Measurements from ENCODE around the gene CCDC6. TPM values are rescaled to one million over a fixed set of nuclear protein-coding genes. Genes with fewer than 3 reads are reported as not detected.
"Not testable (repeated sequence)": the region's sequence is repeated elsewhere in the genome, so short reads cannot be mapped to it uniquely, and the experiment has no call there.

Gene CCDC6
- total RNA-seq, 2 experiments from 2014 or later: 9.5 to 25.4 TPM

DNA sequence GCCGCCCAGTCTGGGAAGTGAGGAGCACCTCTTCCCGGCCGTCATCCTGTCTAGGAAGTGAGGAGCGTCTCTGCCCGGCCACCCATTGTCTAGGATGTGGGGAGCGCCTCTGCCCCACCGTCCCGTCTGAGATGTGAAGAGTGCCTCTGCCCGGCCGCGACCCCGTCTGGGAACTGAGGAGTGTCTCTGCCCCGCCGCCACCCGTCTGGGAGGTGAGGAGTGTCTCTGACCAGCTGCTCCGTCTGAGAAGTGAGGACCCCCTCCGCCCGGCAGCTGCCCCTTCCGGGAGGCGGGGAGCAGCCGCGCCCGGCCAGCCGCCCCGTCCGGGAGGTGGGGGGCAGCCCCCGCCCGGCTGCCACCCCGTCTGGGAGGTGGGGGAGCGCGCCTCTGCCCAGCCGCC is 162.2 kb downstream of the CCDC6 start:
- H2AFZ ChIP-seq (ENCODE audit: low read length); DNase-seq (ENCODE audit: low spot score); H3K4me2 ChIP-seq (ENCODE audit: low read length); H3K4me1 ChIP-seq (ENCODE audit: insufficient read depth, low read length, poor library complexity, severe bottlenecking); H3K4me3 ChIP-seq (ENCODE audit: low read depth, low read length, poor library complexity, severe bottlenecking); H3K9me2 ChIP-seq (ENCODE audit: insufficient read depth, low read length); H4K20me1 ChIP-seq (ENCODE audit: insufficient read depth, low read length); CTCF ChIA-PET (ENCODE audit: unreplicated experiment); H3K9me3 ChIP-seq (ENCODE audit: low read length); POLR2A ChIA-PET; H3K79me2 ChIP-seq (ENCODE audit: insufficient read depth, low read depth, low read length); BruUV-seq (replicated peaks); intact Hi-C loops (cut with micrococcal nuclease; ENCODE audit: unreplicated experiment); H3K36me3 ChIP-seq (ENCODE audit: insufficient read depth, low read length); H3K27ac ChIP-seq (ENCODE audit: low read depth, low read length, poor library complexity, severe bottlenecking): not testable (repeated sequence)

DNA sequence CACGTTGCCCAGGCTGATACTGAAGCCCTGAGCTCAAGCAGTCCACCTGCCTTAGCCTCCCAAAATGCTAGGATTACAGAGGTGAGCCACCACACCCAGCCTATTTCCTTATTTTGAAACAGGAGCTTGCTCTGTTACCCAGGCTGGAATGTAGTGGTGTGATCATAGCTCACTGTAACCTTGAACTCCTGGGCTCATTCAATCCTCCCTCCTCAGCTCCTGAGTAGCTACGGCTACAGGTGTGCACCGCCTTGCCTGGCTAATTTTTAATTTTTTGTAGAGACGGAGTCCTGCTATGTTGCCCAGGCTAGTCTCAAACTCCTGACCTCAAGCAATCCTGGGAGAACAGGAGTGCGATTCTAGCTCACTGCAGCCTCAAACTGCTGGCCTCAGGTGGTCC is 164.8 kb downstream of the CCDC6 start:
- Histone ChIP-seq H3K79me2 (ENCODE audit: insufficient read depth, low read depth, low read length) (no peaks in the 10 kb centered on the region), H2AFZ (ENCODE audit: low read length) (no peak overlapping the region), H3K36me3 (ENCODE audit: insufficient read depth, low read length) (no peaks in the 10 kb centered on the region), H3K27ac (ENCODE audit: low read depth, low read length, poor library complexity, severe bottlenecking) (no peak overlapping the region), H4K20me1 (ENCODE audit: insufficient read depth, low read length) (no peaks in the 10 kb centered on the region), H3K4me3 (ENCODE audit: low read depth, low read length, poor library complexity, severe bottlenecking) (no peak overlapping the region), H3K4me1 (ENCODE audit: insufficient read depth, low read length, poor library complexity, severe bottlenecking) (no peaks in the 10 kb centered on the region), H3K4me2 (ENCODE audit: low read length) (no peak overlapping the region), H3K9me2 (ENCODE audit: insufficient read depth, low read length) (no peaks in the 10 kb centered on the region), H3K9me3 (ENCODE audit: low read length) (no peaks in the 10 kb centered on the region)
- no peak for TF ChIP-seq CTCF (conservative IDR thresholded peaks at IDR 0.05; ENCODE audit: low read length)
- intact Hi-C loops (cut with micrococcal nuclease; ENCODE audit: unreplicated experiment): no loop called here
- no TSS peak for BruUV-seq (replicated peaks)
- DNase-seq (ENCODE audit: low spot score): no peak
- ChIA-PET POLR2A (no interaction called here), CTCF (ENCODE audit: unreplicated experiment) (no interaction called here)

DNA sequence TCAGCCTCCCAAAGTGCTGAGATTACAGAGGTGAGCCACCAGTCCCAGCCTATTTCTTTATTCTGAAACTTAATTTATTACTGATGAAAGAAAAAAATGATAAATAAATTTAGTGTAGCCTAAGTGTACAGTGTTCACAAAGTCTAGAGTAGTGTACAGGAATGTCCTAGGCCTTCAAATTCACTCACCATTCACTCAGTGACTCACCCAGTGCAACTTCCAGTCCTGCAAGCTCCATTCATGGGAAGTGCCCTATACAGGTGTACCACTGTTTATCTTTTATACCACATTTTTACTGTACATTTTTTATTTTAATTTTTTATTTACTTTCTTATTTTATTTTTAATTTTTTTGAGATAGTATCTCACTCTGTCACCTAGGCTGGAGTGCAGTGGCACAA is 165.3 kb downstream of the CCDC6 start:
- no TSS peak for BruUV-seq (replicated peaks)
- no peaks in the 10 kb centered on the region for H3K9me2 ChIP-seq (ENCODE audit: insufficient read depth, low read length)
- H3K4me1 ChIP-seq (ENCODE audit: insufficient read depth, low read length, poor library complexity, severe bottlenecking): no peaks in the 10 kb centered on the region
- H2AFZ ChIP-seq (ENCODE audit: low read length): no peak overlapping the region
- no peak overlapping the region for H3K27ac ChIP-seq (ENCODE audit: low read depth, low read length, poor library complexity, severe bottlenecking)
- CTCF ChIA-PET (ENCODE audit: unreplicated experiment): no interaction called here
- no peak for TF ChIP-seq EZH2phosphoT487 (IDR thresholded peaks at IDR 0.05; ENCODE audit: borderline replicate concordance, low read depth, low read length)
- no peak for TF ChIP-seq CTCF (conservative IDR thresholded peaks at IDR 0.05; ENCODE audit: low read length)
- H3K9me3 ChIP-seq (ENCODE audit: low read length): no peaks in the 10 kb centered on the region
- no peak overlapping the region for H3K4me3 ChIP-seq (ENCODE audit: low read depth, low read length, poor library complexity, severe bottlenecking)
- H4K20me1 ChIP-seq (ENCODE audit: insufficient read depth, low read length): no peaks in the 10 kb centered on the region
- POLR2A ChIA-PET: no interaction called here
- H3K4me2 ChIP-seq (ENCODE audit: low read length): no peak overlapping the region
- intact Hi-C loops (cut with micrococcal nuclease; ENCODE audit: unreplicated experiment): no loop called here
- no peaks in the 10 kb centered on the region for H3K79me2 ChIP-seq (ENCODE audit: insufficient read depth, low read depth, low read length)
- DNase-seq (ENCODE audit: low spot score): no peak
- no peaks in the 10 kb centered on the region for H3K36me3 ChIP-seq (ENCODE audit: insufficient read depth, low read length)

Other genes with a start within 250 kb of the CCDC6 start
- not detected in 2 replicates for gene SLC16A9, start 196.7 kb downstream of the CCDC6 start, total RNA-seq (2014; rRNA removed; shearing (Covaris generic))
- gene SLC16A9, start 196.7 kb downstream of the CCDC6 start, total RNA-seq (2022): not detected in 2 replicates
- not detected in 2 replicates for gene MRLN, start 153.1 kb downstream of the CCDC6 start, total RNA-seq (2014; rRNA removed; shearing (Covaris generic))
- not detected in 2 replicates for gene MRLN, start 153.1 kb downstream of the CCDC6 start, total RNA-seq (2022)

All from OCI-LY7 (cell line).